Activated CD4-positive, alpha-beta T cell treated with anti-CD3 and anti-CD28 coated beads, Interleukin-2, Interleukin-4, amounts not matched to agents 100 ng/mL and 50 ng/mL, durations not matched to agents 16 hours and 8 hours (primary cell): Measurements from ENCODE around the gene RHOH.

Source experiments
- DNase-seq: peaks from one replicate; pipeline ENCODE4 v3.0.0-alpha.2; 2020; ENCODE audit warnings: low spot score

RHOH gene

DNA sequence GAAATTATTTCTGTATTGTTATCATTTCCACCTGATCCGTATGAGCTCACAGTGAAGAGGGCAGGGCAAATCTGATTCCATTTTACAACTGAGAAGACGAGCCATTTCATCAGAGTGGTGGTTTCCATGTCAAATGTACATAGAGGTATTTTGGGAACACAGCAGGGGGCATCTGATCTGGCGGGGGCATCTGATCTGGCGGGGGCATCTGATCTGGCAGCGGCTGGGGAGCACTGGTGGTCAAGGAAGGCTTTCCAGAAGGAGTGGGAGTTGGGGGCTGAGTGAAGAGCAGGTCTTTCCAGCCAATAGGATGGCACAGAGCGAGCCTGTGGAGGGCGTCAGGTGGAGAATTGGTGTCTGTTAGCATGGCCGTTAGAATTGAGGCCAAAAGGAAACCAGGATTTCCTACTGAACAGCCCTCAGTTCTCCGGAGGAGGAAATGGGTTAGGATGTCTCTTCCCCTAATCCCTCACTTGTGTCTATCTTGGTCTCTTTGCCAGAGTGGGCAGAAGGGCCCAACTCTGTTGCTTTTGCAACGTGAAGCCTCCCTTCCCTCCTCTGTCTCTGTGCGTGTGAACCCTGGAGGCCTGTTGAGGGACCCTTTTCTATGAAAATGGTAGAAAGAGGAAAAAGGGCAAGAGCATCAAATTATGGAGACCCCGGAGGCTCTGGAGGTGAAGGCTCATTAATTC, 41.3 kb downstream of the RHOH start:
- DNase-seq: no peak

DNA sequence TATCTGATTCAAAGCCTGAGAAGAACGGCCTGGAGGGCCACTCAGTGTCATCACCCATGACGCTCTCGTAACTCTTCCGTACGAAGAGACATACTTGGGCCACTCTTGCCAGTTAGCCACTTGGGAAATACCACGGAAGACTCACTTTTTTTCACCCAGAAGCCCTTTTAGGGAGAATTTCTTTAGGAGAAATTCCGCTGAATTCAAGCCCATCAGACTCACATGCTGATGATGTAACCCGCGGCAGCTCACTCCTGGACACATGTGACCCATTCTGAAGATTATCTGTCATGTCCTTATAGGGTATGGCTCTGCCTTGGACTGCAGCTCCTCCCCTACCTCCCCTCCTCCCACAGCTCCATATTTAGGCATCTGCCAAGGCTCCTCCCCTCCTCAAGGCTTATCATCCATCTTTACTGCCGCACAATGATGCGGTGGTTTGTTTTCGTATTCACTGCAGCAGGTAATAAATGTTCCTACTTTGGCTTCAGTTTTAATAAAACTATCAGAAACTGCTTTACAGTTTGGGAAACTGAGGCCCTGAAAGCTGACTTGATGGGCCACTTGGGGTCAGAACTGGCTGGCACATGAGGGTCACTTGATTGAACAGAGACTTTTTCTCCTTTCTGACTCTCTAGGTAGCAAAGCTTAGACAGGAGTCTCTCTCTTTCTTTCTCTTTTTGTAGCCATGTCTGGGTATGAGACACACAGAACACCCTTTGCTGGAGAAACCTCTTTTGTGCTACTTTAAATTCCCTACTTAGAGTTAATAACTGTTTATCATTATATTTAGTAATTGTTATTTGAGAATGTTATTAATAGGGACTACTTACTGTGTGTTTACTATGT, 42.1 kb downstream of the RHOH start:
- peak; percentile 88 for DNase-seq

DNA sequence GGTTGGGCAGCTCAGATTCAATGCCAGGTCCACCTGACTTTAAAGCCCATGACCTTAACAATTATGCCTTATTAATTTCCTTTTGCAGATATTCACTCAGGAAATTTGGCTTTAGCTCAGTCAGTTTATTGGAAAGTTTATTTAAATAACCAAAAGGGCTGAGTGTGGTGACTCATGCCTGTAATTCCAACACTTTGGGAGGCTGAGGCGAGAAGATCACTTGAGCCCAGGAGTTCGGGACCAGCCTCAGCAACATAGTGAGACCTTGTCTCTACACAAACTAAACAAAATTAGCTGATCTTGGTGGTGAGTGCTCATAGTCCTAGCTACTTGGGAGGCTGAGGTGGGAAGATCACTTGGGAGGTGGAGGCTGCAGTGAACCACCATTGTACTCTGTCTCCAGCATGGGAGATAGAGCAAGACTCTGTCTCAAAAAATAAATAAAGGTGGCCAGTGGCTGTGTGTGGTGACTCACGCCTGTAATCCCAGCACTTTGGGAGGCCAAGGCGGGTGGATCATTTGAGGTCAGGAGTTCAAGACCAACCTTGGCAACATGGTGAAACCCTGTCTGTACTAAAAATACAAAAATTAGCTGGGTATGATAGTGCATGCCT, 43.3 kb downstream of the RHOH start:
- DNase-seq: no peak

DNA sequence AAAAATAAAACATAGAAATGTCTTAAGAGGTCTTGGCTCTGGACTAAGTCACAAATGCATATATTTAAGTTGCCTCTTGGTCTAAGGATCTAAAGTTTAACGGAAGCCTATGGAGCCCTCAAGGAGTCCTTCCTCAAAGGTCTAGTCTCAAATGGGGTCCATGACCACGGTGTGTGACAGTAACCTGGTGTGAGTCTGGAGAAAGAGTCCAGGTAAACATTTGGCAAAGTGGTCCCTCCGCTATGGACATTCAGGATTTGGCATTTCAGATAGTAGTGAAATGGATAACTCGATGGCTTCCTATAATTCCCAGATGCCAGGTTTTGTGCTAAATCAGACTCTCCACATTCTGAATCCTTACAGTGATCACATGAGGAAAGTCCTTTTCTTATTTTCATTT, 44.2 kb downstream of the RHOH start:
- no peak for DNase-seq

DNA sequence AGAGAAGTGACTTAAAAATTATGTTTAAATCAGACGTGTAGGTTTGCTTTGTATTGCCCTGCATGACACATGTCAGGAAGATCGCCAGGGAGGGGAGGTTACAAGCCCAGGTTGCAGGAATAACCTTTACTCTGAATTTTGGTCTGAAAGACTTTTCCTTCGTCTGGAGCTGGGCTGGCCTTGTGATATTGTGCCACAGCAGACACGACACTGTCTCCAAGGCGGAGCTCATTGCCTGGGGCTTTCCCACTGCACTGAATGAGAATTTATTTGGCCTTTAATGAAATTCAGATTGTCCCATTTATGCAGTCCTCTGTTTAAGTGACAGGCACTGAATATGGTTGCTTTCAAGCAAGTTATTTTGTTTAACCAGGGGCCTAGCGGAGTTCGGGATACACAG, 45.1 kb downstream of the RHOH start:
- no peak for DNase-seq

DNA sequence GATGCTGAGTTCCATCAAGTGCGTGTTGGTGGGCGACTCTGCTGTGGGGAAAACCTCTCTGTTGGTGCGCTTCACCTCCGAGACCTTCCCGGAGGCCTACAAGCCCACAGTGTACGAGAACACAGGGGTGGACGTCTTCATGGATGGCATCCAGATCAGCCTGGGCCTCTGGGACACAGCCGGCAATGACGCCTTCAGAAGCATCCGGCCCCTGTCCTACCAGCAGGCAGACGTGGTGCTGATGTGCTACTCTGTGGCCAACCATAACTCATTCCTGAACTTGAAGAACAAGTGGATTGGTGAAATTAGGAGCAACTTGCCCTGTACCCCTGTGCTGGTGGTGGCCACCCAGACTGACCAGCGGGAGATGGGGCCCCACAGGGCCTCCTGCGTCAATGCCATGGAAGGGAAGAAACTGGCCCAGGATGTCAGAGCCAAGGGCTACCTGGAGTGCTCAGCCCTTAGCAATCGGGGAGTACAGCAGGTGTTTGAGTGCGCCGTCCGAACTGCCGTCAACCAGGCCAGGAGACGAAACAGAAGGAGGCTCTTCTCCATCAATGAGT, 46.6 kb downstream of the RHOH start:
- DNase-seq: no peak

DNA sequence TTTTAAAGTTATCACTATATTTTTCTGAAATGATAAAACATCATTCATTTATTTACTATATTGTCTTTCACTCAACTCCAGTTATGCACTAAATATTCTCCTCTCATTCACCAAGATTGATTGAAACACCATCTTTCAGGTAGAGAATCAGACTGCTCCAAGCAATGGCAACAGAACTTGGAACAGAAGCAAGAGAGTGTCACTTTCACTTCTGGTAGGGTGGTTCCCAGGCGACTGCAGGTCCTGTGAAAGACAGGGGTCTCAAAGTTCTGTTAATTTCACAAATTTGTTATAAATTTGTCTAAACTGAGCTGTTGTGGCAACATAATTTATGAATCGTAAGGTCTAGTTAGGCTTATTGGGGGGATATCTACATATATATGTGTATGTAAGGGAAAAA, 47.8 kb downstream of the RHOH start:
- no peak for DNase-seq

DNA sequence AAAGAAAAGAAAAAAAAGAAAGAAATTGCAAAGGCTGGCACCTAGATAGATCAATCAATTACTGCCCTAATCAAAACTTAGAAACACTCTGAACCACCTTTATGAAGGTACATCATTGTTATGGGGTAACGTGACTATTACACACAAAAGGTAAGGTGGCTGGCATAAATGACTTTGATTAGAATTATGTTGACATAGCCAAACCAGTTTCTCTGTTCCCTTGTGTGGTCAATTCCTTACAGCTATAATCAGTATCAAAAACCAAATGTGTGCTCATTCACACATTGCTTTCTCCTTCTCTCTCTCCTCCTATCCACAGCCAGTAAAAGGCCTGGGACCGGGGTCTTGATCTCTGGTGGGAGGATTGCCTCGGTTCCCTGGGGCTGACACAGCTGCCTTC, 48.7 kb downstream of the RHOH start:
- DNase-seq: no peak

DNA sequence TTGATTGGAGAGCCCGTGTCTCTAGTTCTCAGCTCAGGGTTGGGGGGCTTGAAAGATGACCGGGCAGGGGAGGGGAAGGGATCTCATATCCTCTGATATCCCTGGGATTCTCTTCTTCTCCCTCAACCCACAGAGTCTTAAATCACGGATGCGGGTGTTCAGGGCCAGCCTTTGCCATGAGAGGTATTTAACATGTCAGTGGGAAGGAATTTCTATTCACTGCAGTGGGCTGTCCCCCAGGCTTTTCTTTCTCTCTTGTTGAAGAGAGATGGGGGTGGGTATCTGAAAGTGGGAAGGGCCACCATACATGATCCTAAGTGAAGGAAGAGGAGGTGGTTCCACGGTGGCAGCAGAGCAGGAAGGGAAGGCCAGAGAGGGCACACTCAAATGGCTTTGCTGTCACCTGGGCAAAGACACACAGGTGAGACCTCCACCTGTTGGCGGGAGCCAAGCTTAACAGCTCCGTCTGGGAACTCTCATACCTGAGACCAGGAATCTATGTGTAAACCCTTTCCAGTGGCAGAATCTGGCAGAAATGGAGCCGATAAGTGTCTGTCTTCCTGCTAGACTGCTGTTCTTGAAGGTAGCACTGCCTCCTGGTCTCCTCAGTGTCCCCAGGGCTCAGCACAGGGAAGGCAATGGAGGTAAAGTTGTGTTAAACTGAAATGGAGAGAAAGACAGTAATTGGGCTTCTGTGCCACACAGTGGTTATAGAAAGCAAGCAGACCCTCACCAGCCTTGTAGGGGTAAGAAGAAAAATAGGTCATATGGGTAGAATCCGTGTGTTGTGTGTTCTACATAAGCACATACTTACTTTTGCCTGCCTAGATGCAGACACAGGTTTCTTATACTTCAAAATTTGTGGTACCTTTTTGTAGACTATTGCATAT, 49.4 kb downstream of the RHOH start:
- DNase-seq: no peak

DNA sequence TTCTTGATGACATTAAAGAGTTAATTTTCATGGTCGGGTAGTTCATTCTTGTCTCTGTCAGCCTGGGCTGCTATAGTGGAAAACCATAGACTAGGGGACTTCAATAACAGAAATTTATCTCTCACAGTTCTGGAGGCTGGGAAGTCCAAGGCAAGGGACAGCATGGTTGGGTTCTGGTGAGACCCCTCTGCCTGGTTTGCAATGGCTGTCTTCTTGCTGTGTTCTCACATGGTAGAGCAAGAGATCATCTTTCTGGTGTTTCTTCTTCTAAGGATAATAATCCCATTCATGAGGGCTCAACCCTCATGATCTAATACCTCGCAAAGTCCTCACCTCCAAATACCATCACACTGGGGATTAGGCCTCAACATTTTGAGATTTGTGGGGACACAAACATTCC, 50.1 kb downstream of the RHOH start:
- DNase-seq: no peak

DNA sequence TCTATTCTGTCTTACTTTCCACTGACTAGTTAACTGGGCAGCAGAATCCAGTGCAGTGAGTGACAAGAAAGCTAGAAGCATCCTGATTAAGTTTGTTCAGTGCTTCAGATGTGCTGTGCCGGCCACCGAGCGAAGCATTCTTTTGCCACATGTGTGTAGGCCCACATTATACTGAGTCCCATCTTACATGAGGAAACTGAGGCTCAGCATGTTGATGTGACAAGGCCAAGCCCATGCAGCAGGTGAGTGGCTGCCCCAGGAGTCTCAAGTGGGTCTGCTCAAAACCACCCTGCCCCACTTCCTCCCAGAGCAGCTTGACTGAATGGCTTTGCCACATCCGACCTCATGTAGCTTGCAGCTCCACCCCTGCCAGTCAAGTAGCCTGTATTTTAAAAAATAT, 50.5 kb downstream of the RHOH start:
- DNase-seq: no peak

DNA sequence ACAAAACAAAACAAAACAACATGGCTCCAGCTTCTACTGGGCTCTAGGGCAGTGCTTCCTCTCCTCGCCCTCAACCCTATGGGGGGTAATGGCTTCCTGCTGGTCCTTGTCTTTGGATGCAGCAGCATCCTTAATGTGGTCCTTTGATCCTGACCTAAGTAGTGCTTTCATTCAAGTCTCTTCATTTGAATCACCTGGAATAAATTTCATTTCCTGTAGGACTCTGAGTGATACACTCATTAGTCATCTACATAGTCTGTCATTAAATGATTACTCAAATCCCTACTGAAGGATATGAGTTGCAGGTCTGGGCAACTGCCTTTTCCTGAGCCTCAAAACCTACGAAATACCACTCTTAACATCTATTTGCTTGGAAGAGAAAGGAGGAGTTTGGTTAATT, 54.5 kb downstream of the RHOH start:
- DNase-seq: peak; percentile 84

DNA sequence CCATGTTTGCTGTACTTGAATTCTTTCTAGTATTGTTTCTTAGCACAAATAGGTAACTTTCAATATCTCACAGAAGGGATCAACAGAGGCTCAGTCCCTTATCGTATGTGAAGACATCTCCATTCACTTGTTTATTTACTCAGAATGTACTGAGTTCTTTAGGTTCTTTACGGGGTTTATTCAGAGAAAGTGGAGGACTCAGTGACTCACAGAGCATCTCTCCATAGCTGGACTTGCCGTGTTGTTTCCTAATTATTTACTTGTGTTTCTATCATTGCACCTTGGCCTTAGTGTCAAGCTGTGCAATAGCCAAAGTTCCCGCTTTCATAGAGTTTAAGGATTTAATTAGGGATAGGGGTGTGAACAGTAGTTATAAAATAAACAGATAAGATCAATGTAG, 57.1 kb downstream of the RHOH start:
- DNase-seq: no peak

DNA sequence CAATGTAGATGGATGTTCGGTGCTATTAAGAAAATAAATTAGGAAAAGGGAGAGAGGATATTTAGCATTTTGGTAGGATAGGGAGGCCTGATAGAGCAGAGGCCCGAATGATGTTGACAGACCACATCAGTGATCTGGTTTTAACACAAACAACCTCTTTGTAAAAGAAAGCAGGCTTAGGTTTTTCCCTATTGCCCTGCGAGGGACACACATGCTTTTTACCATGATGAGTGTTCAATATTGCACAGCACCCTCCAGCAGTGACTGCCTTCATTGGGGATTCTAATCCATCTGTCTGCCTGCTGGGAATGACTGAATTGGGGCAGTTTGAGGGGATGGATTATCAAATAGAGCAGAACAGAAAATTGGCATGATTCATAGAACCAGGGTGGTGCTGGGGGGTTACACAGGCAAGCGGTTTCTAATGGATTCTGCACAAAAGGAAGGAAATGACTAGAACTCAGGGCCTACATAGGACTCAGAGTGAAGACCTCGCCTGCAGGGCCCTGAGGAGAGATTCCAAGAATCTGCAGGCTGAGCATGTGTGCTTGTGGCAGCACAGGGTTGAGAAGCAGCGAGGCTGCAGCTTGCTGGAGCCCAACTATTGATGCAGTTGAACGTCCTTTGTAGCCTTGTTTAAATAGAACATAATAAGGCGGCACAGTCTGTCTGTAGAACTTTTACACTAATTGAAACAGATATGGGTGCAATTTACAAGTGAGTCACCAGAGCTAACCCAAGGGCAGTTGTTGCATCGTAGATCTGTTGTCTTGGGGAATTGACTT, 58.0 kb downstream of the RHOH start:
- DNase-seq: peak; percentile 60

DNA sequence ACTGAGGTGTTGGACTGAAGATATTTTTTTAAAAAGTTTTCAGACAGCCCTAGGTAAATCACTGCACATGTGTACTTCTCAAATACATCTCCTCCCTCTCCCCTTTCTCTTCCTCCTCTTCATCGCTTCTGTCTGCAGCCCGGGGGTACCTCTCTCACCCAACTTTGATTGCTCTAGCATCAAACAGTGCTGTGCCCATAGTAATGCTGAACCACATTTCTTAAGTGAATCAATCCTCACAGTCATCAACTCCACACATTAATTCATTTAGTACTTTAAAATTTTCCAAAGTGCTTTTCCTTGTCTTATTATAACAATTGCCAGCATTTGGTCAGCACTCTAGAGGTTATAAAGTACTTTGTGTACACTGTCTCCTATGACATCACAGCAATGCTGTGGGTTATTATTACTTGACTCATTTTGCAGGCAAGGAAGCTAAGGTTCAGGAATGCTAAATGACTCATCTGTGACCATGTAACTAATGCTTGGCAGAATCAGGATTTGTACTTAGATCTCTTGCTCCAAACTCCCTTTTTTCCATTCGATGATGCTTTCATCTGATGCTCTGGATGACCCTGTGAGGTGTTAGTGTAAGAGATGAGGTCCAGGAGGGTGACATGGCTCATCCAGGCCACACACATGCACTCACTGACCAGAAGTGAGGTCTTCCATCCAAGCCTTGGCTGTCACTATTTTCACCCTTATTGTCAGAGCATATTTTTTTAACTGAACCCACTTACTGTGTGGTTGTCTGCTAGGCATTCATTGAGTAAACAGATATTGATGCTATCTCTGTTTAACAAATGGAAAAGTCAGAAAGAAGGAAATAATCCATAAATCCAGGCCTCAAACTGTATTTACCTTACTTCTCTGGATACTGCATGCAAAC, 58.8 kb downstream of the RHOH start:
- peak; percentile 58 for DNase-seq

DNA sequence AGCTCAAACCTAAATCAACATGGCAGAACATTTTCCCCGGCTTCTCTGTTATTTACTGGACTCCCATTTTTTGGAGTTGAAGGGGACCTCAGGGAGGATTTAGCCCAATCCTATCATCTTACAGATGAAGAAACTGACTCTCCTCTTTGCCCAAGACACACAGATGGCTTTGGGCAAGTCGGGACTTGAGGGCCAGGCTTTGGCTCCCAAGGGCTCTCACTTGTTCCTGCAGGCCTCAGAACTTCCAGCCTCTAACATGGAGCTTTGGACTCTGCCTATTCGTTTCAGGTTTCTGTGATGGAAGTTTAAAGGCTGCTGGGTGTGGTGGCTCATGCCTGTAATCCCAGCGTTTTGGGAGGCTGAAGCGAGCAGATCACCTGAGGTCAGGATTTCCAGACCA, 59.5 kb downstream of the RHOH start:
- no peak for DNase-seq

DNA sequence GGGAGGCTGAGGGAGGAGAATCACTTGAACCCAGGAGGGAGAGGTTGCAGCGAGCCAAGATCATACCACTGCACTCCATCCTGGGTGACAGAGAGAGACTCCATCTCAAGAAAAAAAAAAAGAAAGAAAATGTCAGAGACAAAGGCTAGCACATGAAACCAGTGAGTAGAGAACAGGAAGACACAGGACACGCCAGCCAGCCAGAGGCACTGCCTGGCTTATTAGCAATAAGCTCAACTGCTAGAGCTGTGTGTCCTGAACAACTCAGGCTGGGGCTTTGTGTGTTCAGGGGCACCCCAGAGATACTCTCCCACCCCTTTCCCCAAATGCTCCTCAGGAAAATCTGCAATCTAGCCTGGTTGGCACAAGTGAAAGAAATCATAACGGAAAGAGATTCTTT, 60.0 kb downstream of the RHOH start:
- DNase-seq: no peak

DNA sequence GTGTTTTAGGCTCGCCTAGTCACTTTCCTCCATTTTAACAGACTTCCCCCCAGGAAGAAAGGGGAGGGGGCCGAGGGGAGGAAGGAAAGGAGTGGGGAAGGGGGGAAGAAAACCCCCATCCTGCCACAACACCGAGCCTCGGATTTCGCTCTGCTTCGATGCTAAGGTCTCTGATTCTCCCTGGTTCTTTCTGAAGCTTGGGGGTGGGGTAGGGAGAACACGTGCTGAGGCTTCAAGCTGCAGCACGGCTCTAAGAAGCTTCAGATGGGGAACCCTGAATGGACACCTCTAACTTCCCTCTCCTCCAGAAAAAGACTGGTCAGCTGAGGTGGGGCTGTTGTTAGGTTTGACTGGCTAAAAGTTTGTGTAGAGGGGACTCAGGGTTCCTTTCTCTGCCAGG, 61.8 kb downstream of the RHOH start:
- no peak for DNase-seq

DNA sequence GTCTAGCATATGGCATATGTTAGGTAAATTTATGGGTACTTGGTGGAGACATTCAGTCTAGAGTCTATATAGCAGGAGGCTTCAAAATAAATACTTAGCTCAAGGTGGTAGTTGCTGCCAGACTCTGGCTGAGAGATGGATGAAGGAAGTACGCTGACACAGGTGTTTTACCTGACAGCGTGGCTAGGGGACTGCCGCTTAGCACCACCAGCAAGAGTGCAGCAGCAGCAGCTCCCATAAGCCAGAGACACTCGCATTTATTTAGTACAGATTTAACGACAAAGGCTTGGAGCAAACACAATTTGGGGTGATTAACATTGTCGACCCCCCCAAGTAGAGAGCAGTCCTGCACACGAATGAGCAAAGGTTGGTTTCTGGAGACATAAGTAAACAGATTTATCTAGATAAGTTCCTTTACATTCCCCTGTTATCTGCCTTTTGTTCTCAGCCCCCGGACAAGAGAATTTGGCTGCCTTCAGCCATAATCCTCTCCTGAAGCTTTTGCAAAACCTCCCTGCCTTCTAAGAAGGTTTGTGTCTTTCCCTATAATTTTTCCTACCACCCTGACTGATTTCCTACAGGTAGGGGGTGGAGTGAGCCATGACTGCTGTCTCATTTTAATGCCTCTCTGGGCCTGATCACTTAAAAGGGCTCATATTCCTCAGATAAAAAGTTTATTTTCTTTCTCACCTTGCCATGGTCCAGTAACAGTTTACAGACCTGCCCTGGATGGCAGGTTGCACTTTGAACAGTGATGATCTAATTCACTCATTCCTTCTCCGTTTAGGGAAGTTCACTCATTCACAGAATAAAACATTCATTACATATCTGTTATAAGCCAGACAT, 64.6 kb downstream of the RHOH start:
- no peak for DNase-seq
